SK-N-SH treated with all-trans-retinoic acid at 6 μM for 48 hours (cell line): ENCODE data around the gene TIAM1.

Experiments
- BACH2 ChIP-seq: fragments of 250-450 bp; sonication (Bioruptor Pico); IDR thresholded peaks from 2 replicates; pipeline ENCODE4 v1.9.0; 2021; ENCODE audit warnings: mild to moderate bottlenecking, borderline replicate concordance
- PPARA ChIP-seq: fragments of 250-450 bp; sonication (Bioruptor Pico); IDR thresholded peaks from 2 replicates; pipeline ENCODE4 v1.5.0; 2020; ENCODE audit warnings: mild to moderate bottlenecking, borderline replicate concordance
- TCF4 ChIP-seq: fragments of 250-450 bp; sonication (Bioruptor Pico); IDR thresholded peaks from 2 replicates; pipeline ENCODE4 v1.8.0; 2021; ENCODE audit warnings: mild to moderate bottlenecking, moderate library complexity, borderline replicate concordance
- ZNF70 ChIP-seq: fragments of 450-650 bp; formaldehyde crosslinking; IDR thresholded peaks from 2 replicates; pipeline ENCODE4 v1.5.0; 2020; ENCODE audit warnings: mild to moderate bottlenecking, moderate library complexity

- TF ChIP-seq TCF4 (no peak), ZNF70 (CRISPR knock-in tag) (no peak), BACH2 (CRISPR knock-in tag) (no peak), PPARA (CRISPR knock-in tag) (no peak)
These were observed 153.5 kb downstream of the TIAM1 start for GRCh38 chr21:31190516-31190915.
